ENCODE data around the gene PROX2.

PROX2 gene

DNA sequence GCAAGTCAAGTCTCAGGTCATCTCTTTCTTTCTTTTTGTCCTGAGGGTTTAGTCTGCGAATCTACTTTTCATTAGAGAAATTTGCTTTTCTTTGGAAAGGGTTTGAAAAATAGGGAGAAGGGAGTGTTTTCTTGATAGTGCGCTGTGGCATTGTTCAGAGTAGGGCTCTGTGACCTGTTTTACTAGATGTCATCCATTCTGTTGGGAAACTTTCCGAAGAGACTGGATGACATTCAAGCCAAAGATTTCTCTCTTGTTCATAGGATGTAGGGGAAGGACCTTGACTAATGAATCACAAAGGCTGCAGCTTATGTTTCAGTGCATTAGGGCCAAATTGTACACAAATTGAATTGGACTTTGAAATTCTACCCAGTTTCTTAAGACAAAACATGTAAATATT, 20.5 kb upstream of the PROX2 start:
- Histone ChIP-seq H3K36me3 (ENCODE audit: control insufficient read depth, insufficient read depth, low read length) (peaks cover 63% of the 10 kb centered on the region), H3K4me1 (ENCODE audit: control insufficient read depth, insufficient read depth, low read length) (no peaks in the 10 kb centered on the region), H3K9me3 (ENCODE audit: control insufficient read depth, low read length) (no peaks in the 10 kb centered on the region), H3K4me3 (ENCODE audit: insufficient read depth, low read depth, low read length) (no peak overlapping the region), H3K27me3 (ENCODE audit: control insufficient read depth, insufficient read depth, low read length, poor library complexity, severe bottlenecking) (no peaks in the 10 kb centered on the region), H3K27ac (ENCODE audit: insufficient read depth, low read depth, low read length, poor library complexity, severe bottlenecking) (no peak overlapping the region)
- 95 to 100% methylated on average over 3 of the region's 3 CpGs for WGBS, 2 experiments

GRCh38 chr14:74893614-74894091, 17.7 kb upstream of the PROX2 start:
- Histone ChIP-seq H3K36me3 (ENCODE audit: control insufficient read depth, insufficient read depth, low read length) (peaks cover 55% of the 10 kb centered on the region), H3K27me3 (ENCODE audit: control insufficient read depth, insufficient read depth, low read length, poor library complexity, severe bottlenecking) (no peaks in the 10 kb centered on the region), H3K4me3 (ENCODE audit: insufficient read depth, low read depth, low read length) (no peak overlapping the region), H3K27ac (ENCODE audit: insufficient read depth, low read depth, low read length, poor library complexity, severe bottlenecking) (no peak overlapping the region), H3K4me1 (ENCODE audit: control insufficient read depth, insufficient read depth, low read length) (no peaks in the 10 kb centered on the region), H3K9me3 (ENCODE audit: control insufficient read depth, low read length) (no peaks in the 10 kb centered on the region)
- 63 to 72% methylated on average over 4 of the region's 4 CpGs for WGBS, 2 experiments

DNA sequence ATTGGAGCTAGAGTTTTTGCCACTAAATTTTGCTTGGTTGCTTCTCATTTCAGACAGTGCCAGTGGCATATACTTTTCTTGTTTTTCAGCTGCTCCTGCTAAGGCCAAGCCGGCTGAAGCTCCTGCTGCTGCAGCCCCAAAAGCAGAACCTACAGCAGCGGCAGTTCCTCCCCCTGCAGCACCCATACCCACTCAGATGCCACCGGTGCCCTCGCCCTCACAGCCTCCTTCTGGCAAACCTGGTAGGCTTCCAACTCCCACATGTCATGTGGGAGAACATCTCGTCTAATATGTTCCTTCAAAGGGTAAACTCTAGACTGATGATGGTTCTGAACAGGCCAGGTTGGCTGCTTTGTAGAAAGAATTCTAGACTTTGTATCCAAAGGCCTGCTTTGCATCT, 16.8 kb upstream of the PROX2 start:
- Histone ChIP-seq H3K9me3 (ENCODE audit: control insufficient read depth, low read length) (no peaks in the 10 kb centered on the region), H3K36me3 (ENCODE audit: control insufficient read depth, insufficient read depth, low read length) (peaks cover 46% of the 10 kb centered on the region), H3K4me1 (ENCODE audit: control insufficient read depth, insufficient read depth, low read length) (no peaks in the 10 kb centered on the region), H3K27me3 (ENCODE audit: control insufficient read depth, insufficient read depth, low read length, poor library complexity, severe bottlenecking) (no peaks in the 10 kb centered on the region), H3K4me3 (ENCODE audit: insufficient read depth, low read depth, low read length) (no peak overlapping the region), H3K27ac (ENCODE audit: insufficient read depth, low read depth, low read length, poor library complexity, severe bottlenecking) (no peak overlapping the region)
- WGBS, 2 experiments = 86% methylated on average over 5 of the region's 5 CpGs

DNA sequence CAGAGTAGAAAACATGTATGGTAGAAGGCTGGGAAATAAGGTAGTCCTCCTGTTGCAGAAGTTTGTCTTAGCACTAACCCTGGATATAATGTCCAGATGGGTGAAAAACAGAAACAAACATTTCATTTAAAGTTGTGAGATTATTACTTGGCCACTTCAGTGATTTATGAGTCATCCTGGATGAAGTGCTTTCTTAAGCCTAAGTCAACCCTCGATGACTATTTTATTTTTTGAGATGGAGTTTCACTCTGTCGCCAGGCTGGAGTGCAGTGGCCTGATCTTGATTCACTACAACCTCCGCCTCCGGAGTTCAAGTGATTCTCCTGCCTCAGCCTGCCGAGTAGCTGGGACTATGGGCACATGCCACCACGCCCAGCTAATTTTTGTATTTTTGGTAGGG, 15.9 kb upstream of the PROX2 start:
- H3K4me1 ChIP-seq (ENCODE audit: control insufficient read depth, insufficient read depth, low read length) = no peaks in the 10 kb centered on the region
- peaks cover 43% of the 10 kb centered on the region for H3K36me3 ChIP-seq (ENCODE audit: control insufficient read depth, insufficient read depth, low read length)
- no peak overlapping the region for H3K4me3 ChIP-seq (ENCODE audit: insufficient read depth, low read depth, low read length)
- 95 to 96% methylated on average over 6 of the region's 6 CpGs for WGBS, 2 experiments
- no peaks in the 10 kb centered on the region for H3K9me3 ChIP-seq (ENCODE audit: control insufficient read depth, low read length)
- H3K27ac ChIP-seq (ENCODE audit: insufficient read depth, low read depth, low read length, poor library complexity, severe bottlenecking) = no peak overlapping the region
- H3K27me3 ChIP-seq (ENCODE audit: control insufficient read depth, insufficient read depth, low read length, poor library complexity, severe bottlenecking) = no peaks in the 10 kb centered on the region

DNA sequence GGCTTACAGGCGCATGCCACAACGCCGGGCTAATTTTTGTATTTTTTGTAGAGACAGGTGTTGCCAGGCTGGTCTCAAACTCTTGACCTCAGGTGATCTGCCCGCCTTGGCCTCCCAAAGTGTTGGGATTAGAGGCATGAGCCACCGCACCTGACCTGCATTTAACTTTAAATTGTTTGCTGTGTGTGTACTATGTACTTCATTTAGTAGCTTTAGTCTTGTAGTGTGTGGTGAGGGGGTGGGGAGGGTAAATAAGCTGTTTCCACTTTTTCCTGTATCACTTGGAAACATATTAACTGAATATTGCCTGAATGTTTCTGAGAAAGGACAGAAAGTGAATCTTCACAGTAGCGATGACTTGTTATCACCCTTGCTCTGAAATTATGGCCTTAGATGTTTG, 14.3 kb upstream of the PROX2 start:
- no peaks in the 10 kb centered on the region for H3K27me3 ChIP-seq (ENCODE audit: control insufficient read depth, insufficient read depth, low read length, poor library complexity, severe bottlenecking)
- H3K36me3 ChIP-seq (ENCODE audit: control insufficient read depth, insufficient read depth, low read length) = peaks cover 38% of the 10 kb centered on the region
- 91 to 96% methylated on average over 6 of the region's 6 CpGs for WGBS, 2 experiments
- peaks cover 8% of the 10 kb centered on the region for H3K4me1 ChIP-seq (ENCODE audit: control insufficient read depth, insufficient read depth, low read length)
- no peak overlapping the region for H3K27ac ChIP-seq (ENCODE audit: insufficient read depth, low read depth, low read length, poor library complexity, severe bottlenecking)
- no peaks in the 10 kb centered on the region for H3K9me3 ChIP-seq (ENCODE audit: control insufficient read depth, low read length)
- H3K4me3 ChIP-seq (ENCODE audit: insufficient read depth, low read depth, low read length) = no peak overlapping the region

DNA sequence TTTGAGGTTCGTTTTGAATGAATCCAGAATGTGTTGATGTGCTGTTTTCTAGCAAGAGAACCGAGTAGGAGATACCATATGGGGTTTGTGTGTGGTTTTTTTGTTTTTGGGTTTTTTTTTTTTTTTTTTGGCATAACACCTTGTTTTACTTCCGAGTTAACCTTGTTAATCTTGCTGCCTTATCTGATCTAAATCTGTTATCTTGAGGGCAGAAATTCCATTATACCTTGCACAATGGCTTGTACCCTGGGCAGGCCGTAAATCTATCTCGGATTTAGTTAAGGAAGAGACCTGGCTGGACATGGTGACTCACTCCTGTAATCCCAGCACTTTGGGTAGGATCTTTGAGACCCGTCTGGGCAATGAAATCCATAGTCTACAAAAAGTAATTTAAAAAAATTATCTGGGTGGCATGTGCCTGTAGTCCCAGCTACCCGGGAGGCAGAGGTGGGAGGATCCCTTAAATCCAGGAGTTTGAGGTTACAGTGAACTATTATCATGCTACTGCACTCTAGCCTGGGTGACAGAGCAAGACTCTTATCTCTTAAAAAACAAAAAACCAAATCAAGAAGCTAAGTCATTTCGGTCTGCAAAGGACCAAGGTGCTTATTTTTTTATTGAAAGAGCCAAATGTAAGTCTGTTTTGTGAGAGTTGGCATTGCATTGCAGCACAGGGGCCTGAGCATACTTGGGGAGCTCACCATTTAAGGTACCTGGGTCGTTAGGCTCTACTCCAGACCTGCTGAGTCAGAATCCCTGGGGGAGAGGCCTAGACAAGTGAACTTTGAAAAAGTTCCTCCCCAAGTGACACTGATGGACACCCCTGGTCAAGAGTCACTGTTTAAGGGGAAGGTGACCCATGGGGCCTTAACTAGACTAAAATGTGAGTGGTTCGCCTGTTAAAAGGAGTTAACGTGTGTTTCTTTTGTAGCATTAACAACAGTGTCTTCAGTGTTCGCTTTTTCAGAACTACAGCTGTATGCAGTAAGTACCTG, 12.5 kb upstream of the PROX2 start:
- H3K4me1 ChIP-seq (ENCODE audit: control insufficient read depth, insufficient read depth, low read length) = peaks cover 19% of the 10 kb centered on the region
- H3K36me3 ChIP-seq (ENCODE audit: control insufficient read depth, insufficient read depth, low read length) = peaks cover 25% of the 10 kb centered on the region
- 89 to 91% methylated on average over 12 of the region's 12 CpGs for WGBS, 2 experiments
- no peaks in the 10 kb centered on the region for H3K9me3 ChIP-seq (ENCODE audit: control insufficient read depth, low read length)
- H3K4me3 ChIP-seq (ENCODE audit: insufficient read depth, low read depth, low read length) = no peak overlapping the region
- H3K27me3 ChIP-seq (ENCODE audit: control insufficient read depth, insufficient read depth, low read length, poor library complexity, severe bottlenecking) = no peaks in the 10 kb centered on the region
- no peak overlapping the region for H3K27ac ChIP-seq (ENCODE audit: insufficient read depth, low read depth, low read length, poor library complexity, severe bottlenecking)

DNA sequence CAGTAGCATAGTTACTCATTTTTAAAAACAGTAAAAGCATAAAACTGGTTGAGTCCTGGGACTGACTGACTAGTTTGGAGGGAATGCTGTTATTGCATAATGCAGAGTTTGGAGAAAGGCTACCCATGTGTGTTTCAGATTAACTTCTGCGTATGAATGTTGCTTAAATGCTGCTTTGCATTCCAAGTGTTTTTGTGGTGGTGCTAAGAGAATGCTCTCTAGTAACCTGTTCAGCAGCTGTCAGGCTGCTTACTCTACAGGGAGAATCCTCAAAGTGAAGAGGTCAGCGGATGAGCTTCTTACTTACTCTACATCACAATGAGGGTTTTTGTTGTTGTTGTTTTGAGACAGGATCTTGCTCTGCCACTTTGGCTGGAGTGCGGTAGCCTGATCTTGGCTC, 10.1 kb upstream of the PROX2 start:
- no peaks in the 10 kb centered on the region for H3K27me3 ChIP-seq (ENCODE audit: control insufficient read depth, insufficient read depth, low read length, poor library complexity, severe bottlenecking)
- H3K9me3 ChIP-seq (ENCODE audit: control insufficient read depth, low read length) = no peaks in the 10 kb centered on the region
- 6 to 11% methylated on average over 3 of the region's 3 CpGs for WGBS, 2 experiments
- no peak overlapping the region for H3K4me3 ChIP-seq (ENCODE audit: insufficient read depth, low read depth, low read length)
- no peak overlapping the region for H3K27ac ChIP-seq (ENCODE audit: insufficient read depth, low read depth, low read length, poor library complexity, severe bottlenecking)
- peaks cover 13% of the 10 kb centered on the region for H3K36me3 ChIP-seq (ENCODE audit: control insufficient read depth, insufficient read depth, low read length)
- peaks cover 24% of the 10 kb centered on the region for H3K4me1 ChIP-seq (ENCODE audit: control insufficient read depth, insufficient read depth, low read length)

DNA sequence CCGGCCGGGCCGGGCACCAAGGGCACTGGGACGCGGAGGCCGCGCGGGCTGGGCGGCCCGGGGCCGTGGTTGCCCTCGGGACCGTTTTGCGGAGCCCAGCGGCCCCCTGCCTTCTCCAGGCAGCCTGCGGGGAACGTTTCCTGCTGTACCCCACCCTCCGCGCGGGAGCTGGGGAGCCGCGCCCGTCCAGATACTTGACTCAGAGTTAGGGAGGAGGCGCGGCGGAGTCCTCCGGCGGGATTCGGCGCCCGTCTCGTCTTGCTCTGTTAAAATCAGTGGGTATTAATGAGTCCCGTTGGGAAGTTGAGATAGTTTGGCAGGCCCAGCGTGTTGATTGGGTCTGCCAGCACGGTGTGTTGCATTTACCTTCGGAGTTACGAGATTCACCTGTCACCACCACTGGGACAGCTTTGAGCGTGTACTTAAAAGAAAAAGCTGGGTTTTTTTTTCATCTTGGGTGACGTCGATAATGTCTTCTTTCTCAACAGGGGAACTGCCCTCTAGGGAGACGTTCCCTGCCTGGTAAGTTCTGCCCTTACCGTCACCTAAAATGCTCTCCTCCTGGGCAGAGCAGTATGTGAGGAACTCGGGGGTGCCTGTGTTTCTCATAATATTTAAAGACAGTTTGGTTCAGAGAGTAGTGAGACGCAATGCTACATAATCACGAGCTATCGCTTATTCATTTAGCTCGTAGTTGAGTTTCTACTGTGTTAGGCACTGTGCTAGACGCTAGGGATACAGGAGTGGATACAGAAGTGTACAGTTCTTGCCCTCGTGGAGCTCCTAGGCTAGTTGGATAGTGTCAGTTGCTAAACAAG, 6.4 kb upstream of the PROX2 start:
- Histone ChIP-seq H3K4me3 (ENCODE audit: insufficient read depth, low read depth, low read length) (peak overlapping the region; percentile 98), H3K27me3 (ENCODE audit: control insufficient read depth, insufficient read depth, low read length, poor library complexity, severe bottlenecking) (no peaks in the 10 kb centered on the region), H3K36me3 (ENCODE audit: control insufficient read depth, insufficient read depth, low read length) (no peaks in the 10 kb centered on the region), H3K9me3 (ENCODE audit: control insufficient read depth, low read length) (no peaks in the 10 kb centered on the region), H3K4me1 (ENCODE audit: control insufficient read depth, insufficient read depth, low read length) (peaks cover 25% of the 10 kb centered on the region), H3K27ac (ENCODE audit: insufficient read depth, low read depth, low read length, poor library complexity, severe bottlenecking) (peak overlapping the region; percentile 60)
- 5% methylated on average over 49 of the region's 49 CpGs for WGBS, 2 experiments

DNA sequence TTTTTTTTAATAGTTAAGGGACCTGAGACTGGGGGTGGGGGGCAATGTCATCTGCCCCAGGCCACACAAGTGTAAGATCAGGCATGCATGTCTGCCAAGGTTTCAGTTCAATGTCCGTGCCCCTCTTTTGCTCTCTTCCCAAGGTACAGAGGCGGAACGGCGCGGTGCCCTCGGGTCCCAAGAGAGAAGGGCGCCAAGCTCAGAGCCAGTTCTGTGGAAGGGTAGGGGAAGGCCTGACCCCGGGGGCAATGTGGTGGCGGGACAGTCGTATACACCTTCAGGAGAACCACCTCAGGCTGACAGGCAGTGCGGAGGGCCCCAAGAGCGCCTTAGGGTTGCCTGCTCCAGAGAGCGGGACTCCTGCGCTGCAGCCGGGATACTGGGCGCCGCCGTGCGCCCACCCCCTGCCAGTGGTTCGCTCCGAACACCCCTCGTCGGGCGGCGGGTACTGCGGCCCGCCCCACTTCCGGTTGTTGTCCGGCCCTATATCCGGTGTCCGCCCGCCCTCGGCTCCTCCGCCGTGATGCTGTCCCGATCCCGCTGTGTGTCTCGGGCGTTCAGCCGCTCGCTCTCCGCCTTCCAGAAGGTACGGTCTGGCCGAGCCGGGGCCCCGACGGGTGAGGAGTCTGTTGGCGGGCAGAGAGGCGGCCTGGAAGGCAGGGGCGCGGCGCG, 5.6 kb upstream of the PROX2 start, which contains the start of gene DLST:
Gene DLST (plus strand): TSS at position 486 of the 672 bp plus-strand sequence. CDS start 38 bp downstream, at position 524.
- H3K27ac ChIP-seq (ENCODE audit: insufficient read depth, low read depth, low read length, poor library complexity, severe bottlenecking) = peak within 1 kb of the TSS; percentile 60
- H3K9me3 ChIP-seq (ENCODE audit: control insufficient read depth, low read length) = no peaks in the 10 kb centered on the region
- H3K27me3 ChIP-seq (ENCODE audit: control insufficient read depth, insufficient read depth, low read length, poor library complexity, severe bottlenecking) = no peaks in the 10 kb centered on the region
- no peaks in the 10 kb centered on the region for H3K36me3 ChIP-seq (ENCODE audit: control insufficient read depth, insufficient read depth, low read length)
- H3K4me3 ChIP-seq (ENCODE audit: insufficient read depth, low read depth, low read length) = peak within 1 kb of the TSS; percentile 98
- 1% methylated on average over 53 of the region's 53 CpGs for WGBS, 2 experiments
- peaks cover 25% of the 10 kb centered on the region for H3K4me1 ChIP-seq (ENCODE audit: control insufficient read depth, insufficient read depth, low read length)

All from ectodermal cell (in vitro differentiated cells).